Psoas muscle (tissue), 8 donors: Measurements from ENCODE around the gene UBA5. TPM values are rescaled to one million over a fixed set of nuclear protein-coding genes. Genes with fewer than 3 reads are reported as not detected.

Experiments used
- ATAC-seq, 4 donors: fragments of 200-7000 bp; cut with Tn5 transposase; one replicate each; pipeline ENCODE4 v1.9.1; 2020; ENCODE audit warnings: moderate library complexity in 3 of 4, mild to moderate bottlenecking in 2 of 4
- DNase-seq, 2 donors: peaks; one replicate each; pipeline ENCODE4 v3.0.0-alpha.2; 2020
- H3K27ac ChIP-seq: fragments of 200-600 bp; one replicate; pipeline ENCODE4 v1.8.0; 2022
- H3K27me3 ChIP-seq, 3 donors: fragments of 200-600 bp in 1 of 3; one replicate each; pipeline versions ENCODE4 v1.6.1 to v1.8.0; 2013 to 2022; ENCODE audit warnings: low read length in 2 of 3, mild to moderate bottlenecking in 2 of 3, moderate library complexity in 1 of 3; ENCODE audit not compliant: insufficient read depth in 3 of 3
- H3K36me3 ChIP-seq, 2 donors: fragments of 200-600 bp in 1 of 2; one replicate each; pipeline versions ENCODE4 v1.6.1 to v1.8.0; 2013 to 2022; ENCODE audit warnings: low read depth in 1 of 2, mild to moderate bottlenecking in 1 of 2, moderate library complexity in 1 of 2; ENCODE audit not compliant: insufficient read depth in 1 of 2
- H3K4me1 ChIP-seq: fragments of 200-600 bp; one replicate; pipeline ENCODE4 v1.8.0; 2022
- H3K4me3 ChIP-seq: fragments of 200-600 bp; one replicate; pipeline ENCODE4 v1.8.0; 2022; ENCODE audit warnings: mild to moderate bottlenecking
- H3K9me3 ChIP-seq: fragments of 200-600 bp; one replicate; pipeline ENCODE4 v1.8.0; 2022
- WGBS, 3 donors: extraction: QIAGEN DNeasy Blood & Tissue Kit; methylation state at CpG; one replicate each; pipeline versions ENCODE4 v1.1.6 to v1.1.7; 2013; 5-methylcytosine and 5-hydroxymethylcytosine counted together
- intact Hi-C, 2 donors: fragments of 100-400 bp; cut with DNase I; formaldehyde crosslinking; loops; one replicate each; pipeline versions ENCODE4 v1.11.0 to v1.14.2; 2022
- polyA plus RNA-seq, 3 donors: library from polyadenylated mRNA; stranded (reverse); fragments of 200-250 nt; gene quantifications; one replicate each; pipeline ENCODE4 v1.2.3, GENCODE V29; 2013
- total RNA-seq, 4 donors: library from RNA; stranded (reverse); fragmentation: NEBNext Ultra II Directional in 2 of 4; extraction: Animal tissue kit (Norgen Biotek cat#: 25700) in 2 of 4; gene quantifications; one replicate each; pipeline versions ENCODE4 v1.2.1 to v1.2.4, GENCODE V29; 2021 to 2023
- TF ChIP-seq, protein P1 (sequence below): fragments of 200-600 bp; IDR thresholded peaks from one replicate; pipeline ENCODE4 v1.8.0; 2022; ENCODE audit warnings: antibody characterized with exemption
- donor health status: healthy with polysubstance abuse.
- donor health status: DM: no; HTN: no; CAD: no; lungs with moderate emphysema.
- donor health status: Bipolar disorder and iron deficiency.
- donor health status: healthy.
- donor health status: DM: yes; HTN: yes; CAD: no.
- donor health status: DM: no; HTN: no; CAD: no.
- donor health status: DM: no; HTN: no; CAD: no.
- donor health status: DM: yes; HTN: yes; CAD: no.

The UBA5 gene
- total and polyA plus RNA-seq, 7 donors: 16.2 to 31.1 (median 25.3) TPM

DNA sequence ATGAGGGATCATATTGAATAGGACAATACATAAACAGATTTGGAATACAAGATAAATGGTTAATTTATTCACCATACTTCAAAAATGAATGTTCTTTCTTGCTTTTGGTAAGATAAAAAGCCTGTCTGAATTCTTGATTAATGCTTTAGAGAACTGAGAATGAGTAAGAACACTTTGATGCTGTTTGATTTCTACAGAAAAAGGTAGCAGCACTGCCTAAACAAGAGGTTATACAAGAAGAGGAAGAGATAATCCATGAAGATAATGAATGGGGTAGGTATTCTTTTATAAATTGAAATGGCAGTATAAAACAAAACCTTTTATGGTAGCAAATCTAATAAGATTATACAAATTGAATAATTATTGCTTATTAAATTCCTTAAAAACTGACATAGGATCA, 15.3 kb downstream of the UBA5 start:
- Histone ChIP-seq H3K27me3 (no peaks in the 10 kb centered on the region), H3K4me1 (no peaks in the 10 kb centered on the region), H3K4me3 (no peak overlapping the region), H3K36me3 (peaks cover 0 to 100% of the 10 kb centered on the region in 2 donors), H3K9me3 (no peaks in the 10 kb centered on the region), H3K27ac (no peak overlapping the region)
- DNase-seq (no peak), ATAC-seq (no peak)
- intact Hi-C loops: no loop called here
- TF ChIP-seq, protein P1, sequence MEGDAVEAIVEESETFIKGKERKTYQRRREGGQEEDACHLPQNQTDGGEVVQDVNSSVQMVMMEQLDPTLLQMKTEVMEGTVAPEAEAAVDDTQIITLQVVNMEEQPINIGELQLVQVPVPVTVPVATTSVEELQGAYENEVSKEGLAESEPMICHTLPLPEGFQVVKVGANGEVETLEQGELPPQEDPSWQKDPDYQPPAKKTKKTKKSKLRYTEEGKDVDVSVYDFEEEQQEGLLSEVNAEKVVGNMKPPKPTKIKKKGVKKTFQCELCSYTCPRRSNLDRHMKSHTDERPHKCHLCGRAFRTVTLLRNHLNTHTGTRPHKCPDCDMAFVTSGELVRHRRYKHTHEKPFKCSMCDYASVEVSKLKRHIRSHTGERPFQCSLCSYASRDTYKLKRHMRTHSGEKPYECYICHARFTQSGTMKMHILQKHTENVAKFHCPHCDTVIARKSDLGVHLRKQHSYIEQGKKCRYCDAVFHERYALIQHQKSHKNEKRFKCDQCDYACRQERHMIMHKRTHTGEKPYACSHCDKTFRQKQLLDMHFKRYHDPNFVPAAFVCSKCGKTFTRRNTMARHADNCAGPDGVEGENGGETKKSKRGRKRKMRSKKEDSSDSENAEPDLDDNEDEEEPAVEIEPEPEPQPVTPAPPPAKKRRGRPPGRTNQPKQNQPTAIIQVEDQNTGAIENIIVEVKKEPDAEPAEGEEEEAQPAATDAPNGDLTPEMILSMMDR: no peak

GRCh38 chr3:132679911-132680310, 19.8 kb downstream of the UBA5 start:
- Histone ChIP-seq H3K27ac (no peak overlapping the region), H3K36me3 (peaks cover 0 to 100% of the 10 kb centered on the region in 2 donors), H3K4me1 (no peaks in the 10 kb centered on the region), H3K9me3 (no peaks in the 10 kb centered on the region), H3K27me3 (no peaks in the 10 kb centered on the region), H3K4me3 (no peak overlapping the region)
- intact Hi-C loops: no loop called here
- WGBS, 3 donors: 80 to 85% (median 83%) methylated on average over 5 of the region's 5 CpGs
- TF ChIP-seq, protein P1: no peak
- ATAC-seq (no peak), DNase-seq (no peak)

- Histone ChIP-seq H3K27me3 (no peaks in the 10 kb centered on the region), H3K9me3 (no peaks in the 10 kb centered on the region), H3K4me3 (no peak overlapping the region), H3K4me1 (no peaks in the 10 kb centered on the region), H3K36me3 (peaks cover 3 to 100% of the 10 kb centered on the region in 2 donors), H3K27ac (no peak overlapping the region)
- intact Hi-C loops: no loop called here
- DNase-seq: no peak
- ATAC-seq: no peak
- 95 to 96% (median 96%) methylated on average over 3 of the region's 3 CpGs for WGBS, 3 donors
- TF ChIP-seq, protein P1: no peak
Observed at GRCh38 chr3:132681421-132681820, 21.3 kb downstream of the UBA5 start.

- Histone ChIP-seq H3K27ac (no peak overlapping the region), H3K9me3 (no peaks in the 10 kb centered on the region), H3K27me3 (no peaks in the 10 kb centered on the region), H3K4me3 (no peak overlapping the region), H3K36me3 (peaks cover 3 to 100% of the 10 kb centered on the region in 2 donors), H3K4me1 (no peaks in the 10 kb centered on the region)
- TF ChIP-seq, protein P1: no peak
- intact Hi-C loops: no loop called here
- no peak for DNase-seq
- no peak for ATAC-seq
Observed at GRCh38 chr3:132682201-132682600, 22.1 kb downstream of the UBA5 start.

GRCh38 chr3:132690040-132690439, 29.9 kb downstream of the UBA5 start:
- intact Hi-C loops: loop anchor here in 1 of 2 donors (10.0 kb wide), 1 partner anchor 175 kb away; no protein-coding TSS in a partner anchor
- Histone ChIP-seq H3K36me3 (peaks cover 12 to 100% of the 10 kb centered on the region in 2 donors), H3K4me3 (no peak overlapping the region), H3K27me3 (no peaks in the 10 kb centered on the region), H3K9me3 (no peaks in the 10 kb centered on the region), H3K27ac (no peak overlapping the region), H3K4me1 (no peaks in the 10 kb centered on the region)
- 92 to 95% (median 95%) methylated on average over 4 of the region's 4 CpGs for whole genome bisulfite sequencing, 3 donors
- no peak for DNase-seq
- ATAC-seq: no peak
- TF ChIP-seq, protein P1: no peak
